SJCRH30 (cell line): Measurements from ENCODE around the gene BEAN1. TPM values are rescaled to one million over a fixed set of nuclear protein-coding genes. Genes with fewer than 3 reads are reported as not detected.
"Not testable (repeated sequence)": the region's sequence is repeated elsewhere in the genome, so short reads cannot be mapped to it uniquely, and the experiment has no call there.

Source experiments
- DNase-seq, 2 experiments: peaks; one replicate each; pipeline ENCODE4 v3.0.0-alpha.2; 2015 to 2020
- H3K27ac ChIP-seq: fragments of 250-450 bp; sonication (Bioruptor Pico); 2 replicates; pipeline ENCODE4 v1.5.1; 2020; ENCODE audit warnings: mild to moderate bottlenecking, moderate library complexity
- H3K27me3 ChIP-seq: fragments of 250-450 bp; sonication (Bioruptor Pico); 2 replicates; pipeline ENCODE4 v1.5.1; 2020; ENCODE audit warnings: mild to moderate bottlenecking, moderate library complexity
- H3K36me3 ChIP-seq: fragments of 250-450 bp; sonication (Bioruptor Pico); 2 replicates; pipeline ENCODE4 v1.5.1; 2020; ENCODE audit warnings: mild to moderate bottlenecking, moderate library complexity
- H3K4me1 ChIP-seq: fragments of 250-450 bp; sonication (Bioruptor Pico); 2 replicates; pipeline ENCODE4 v1.5.1; 2020; ENCODE audit warnings: mild to moderate bottlenecking, moderate library complexity
- H3K4me3 ChIP-seq: fragments of 250-450 bp; sonication (Bioruptor Pico); 2 replicates; pipeline ENCODE4 v1.5.1; 2020; ENCODE audit warnings: mild to moderate bottlenecking, moderate library complexity
- H3K9me3 ChIP-seq: fragments of 250-450 bp; sonication (Bioruptor Pico); replicated peaks from 2 replicates; pipeline ENCODE4 v1.5.1; 2020; ENCODE audit warnings: mild to moderate bottlenecking, moderate library complexity
- total RNA-seq: library from RNA; depleted of rRNA; stranded (reverse); fragments of >200 nt; shearing (Covaris generic); gene quantifications from 2 replicates; pipeline ENCODE4 v1.2.3, GENCODE V29; 2014

BEAN1 gene
- total RNA-seq, 1 experiment from 2014 or later, result 0.87 TPM

DNA sequence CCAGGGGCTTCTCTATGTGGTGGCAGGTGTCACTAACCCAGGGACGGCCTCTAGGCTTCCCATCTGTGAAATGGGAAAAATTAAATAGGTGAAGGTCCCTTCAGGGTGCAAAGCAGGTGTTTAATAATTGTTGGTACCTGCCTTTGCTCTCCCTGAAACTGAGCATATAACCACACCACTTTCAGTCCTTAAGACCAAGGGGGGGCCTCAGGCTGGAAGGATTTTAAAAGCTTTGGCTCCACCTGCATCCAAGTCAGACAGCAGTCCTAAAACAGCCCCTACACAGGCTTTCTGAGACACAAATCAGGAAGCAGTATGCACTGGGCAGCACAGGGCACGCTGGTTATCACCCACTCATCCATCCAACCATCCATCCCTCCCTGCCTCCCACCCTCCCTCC, 67.8 kb downstream of the BEAN1 start:
- H3K27me3 ChIP-seq, result 0 out of 2 replicates have a peak, but pooled peaks cover 2% of the 10 kb centered on the region
- DNase-seq, result no peak
- H3K4me3 ChIP-seq, result no peak overlapping the region
- no peaks in the 10 kb centered on the region for H3K4me1 ChIP-seq
- peaks cover 22% of the 10 kb centered on the region for H3K9me3 ChIP-seq
- no peaks in the 10 kb centered on the region for H3K36me3 ChIP-seq
- H3K27ac ChIP-seq, result no peak overlapping the region

- no peaks in the 10 kb centered on the region for H3K4me1 ChIP-seq
- no peak overlapping the region for H3K4me3 ChIP-seq
- DNase-seq, result no peak
- no peaks in the 10 kb centered on the region for H3K36me3 ChIP-seq
- peaks cover 27% of the 10 kb centered on the region for H3K9me3 ChIP-seq
- 0 out of 2 replicates have a peak, but pooled peaks cover 2% of the 10 kb centered on the region for H3K27me3 ChIP-seq
- no peak overlapping the region for H3K27ac ChIP-seq
Measured at GRCh38 chr16:66495440-66495839, 68.3 kb downstream of the BEAN1 start.

DNA sequence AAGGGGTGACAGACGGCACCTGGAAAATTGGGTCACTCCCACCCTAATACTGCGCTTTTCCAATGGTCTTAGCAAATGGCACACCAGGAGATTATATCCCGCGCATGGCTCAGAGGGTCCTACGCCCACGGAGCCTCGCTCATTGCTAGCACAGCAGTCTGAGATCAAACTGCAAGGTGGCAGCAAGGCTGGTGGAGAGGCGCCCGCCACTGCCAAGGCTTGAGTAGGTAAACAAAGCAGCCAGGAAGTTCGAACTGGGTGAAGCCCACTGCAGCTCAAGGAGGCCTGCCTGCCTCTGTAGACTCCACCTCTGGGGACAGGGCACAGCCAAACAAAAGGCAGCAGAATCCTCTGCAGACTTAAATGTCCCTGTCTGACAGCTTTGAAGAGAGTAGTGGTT, 69.1 kb downstream of the BEAN1 start:
- not testable (repeated sequence) for DNase-seq, H3K27me3 ChIP-seq, H3K27ac ChIP-seq, H3K36me3 ChIP-seq, H3K4me3 ChIP-seq, H3K4me1 ChIP-seq
- peaks cover 34% of the 10 kb centered on the region for H3K9me3 ChIP-seq

GRCh38 chr16:66497921-66498320, 70.8 kb downstream of the BEAN1 start:
- not testable (repeated sequence) for H3K4me1 ChIP-seq, H3K36me3 ChIP-seq, H3K27ac ChIP-seq, DNase-seq, H3K27me3 ChIP-seq, H3K4me3 ChIP-seq
- peaks cover 38% of the 10 kb centered on the region for H3K9me3 ChIP-seq

DNA sequence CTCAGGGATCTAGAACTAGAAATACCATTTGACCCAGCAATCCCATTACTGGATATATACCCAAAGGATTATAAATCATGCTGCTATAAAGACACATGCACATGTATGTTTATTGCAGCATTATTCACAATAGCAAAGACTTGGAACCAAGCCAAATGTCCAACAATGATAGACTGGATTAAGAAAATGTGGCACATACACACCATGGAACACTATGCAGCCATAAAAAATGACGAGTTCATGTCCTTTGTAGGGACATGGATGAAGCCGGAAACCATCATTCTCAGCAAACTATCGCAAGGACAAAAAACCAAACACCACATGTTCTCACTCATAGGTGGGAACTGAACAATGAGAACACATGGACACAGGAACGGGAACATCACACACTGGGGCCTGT, 74.5 kb downstream of the BEAN1 start:
- not testable (repeated sequence) for H3K4me3 ChIP-seq, DNase-seq, H3K4me1 ChIP-seq, H3K27ac ChIP-seq, H3K27me3 ChIP-seq, H3K36me3 ChIP-seq
- H3K9me3 ChIP-seq, result peaks cover 38% of the 10 kb centered on the region

- Histone ChIP-seq H3K27me3 (no peaks in the 10 kb centered on the region), H3K27ac (no peak overlapping the region), H3K4me3 (no peak overlapping the region), H3K4me1 (no peaks in the 10 kb centered on the region), H3K9me3 (peaks cover 31% of the 10 kb centered on the region), H3K36me3 (no peaks in the 10 kb centered on the region)
- DNase-seq, result no peak
Measured at GRCh38 chr16:66502020-66502913, 75.2 kb downstream of the BEAN1 start.

GRCh38 chr16:66503030-66503429, 75.9 kb downstream of the BEAN1 start:
- peaks cover 25% of the 10 kb centered on the region for H3K9me3 ChIP-seq
- no peaks in the 10 kb centered on the region for H3K27me3 ChIP-seq
- no peaks in the 10 kb centered on the region for H3K36me3 ChIP-seq
- DNase-seq, result no peak
- H3K27ac ChIP-seq, result no peak overlapping the region
- H3K4me3 ChIP-seq, result no peak overlapping the region
- H3K4me1 ChIP-seq, result no peaks in the 10 kb centered on the region

- peaks cover 19% of the 10 kb centered on the region for H3K9me3 ChIP-seq
- no peak for DNase-seq
- no peaks in the 10 kb centered on the region for H3K4me1 ChIP-seq
- H3K4me3 ChIP-seq, result no peak overlapping the region
- no peak overlapping the region for H3K27ac ChIP-seq
- H3K27me3 ChIP-seq, result no peaks in the 10 kb centered on the region
- no peaks in the 10 kb centered on the region for H3K36me3 ChIP-seq
Measured at GRCh38 chr16:66503612-66504011, 76.5 kb downstream of the BEAN1 start.

DNA sequence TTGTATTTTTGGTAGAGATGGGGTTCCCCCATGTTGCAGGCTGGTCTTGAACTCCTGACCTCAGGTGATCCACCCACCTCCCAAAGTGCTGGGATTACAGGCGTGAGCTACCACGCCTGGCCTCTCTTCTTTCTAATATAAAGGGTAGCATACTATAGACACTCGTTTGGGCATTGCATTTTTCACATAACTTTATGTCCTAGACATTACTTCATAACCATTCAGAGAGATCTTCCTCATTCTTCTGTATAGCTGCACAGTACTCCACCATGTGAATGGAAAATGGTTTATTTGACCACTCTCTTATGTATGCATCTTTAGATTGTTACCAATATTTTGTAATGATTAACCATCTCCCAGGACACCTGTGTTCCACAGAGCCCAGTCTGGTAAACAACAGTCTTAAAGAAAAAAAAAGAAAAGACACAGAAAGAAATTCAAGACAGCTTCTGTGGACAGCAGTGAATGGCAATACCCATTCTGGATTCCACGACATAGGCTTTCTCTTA, 80.7 kb downstream of the BEAN1 start:
- Histone ChIP-seq H3K36me3 (no peaks in the 10 kb centered on the region), H3K9me3 (no peaks in the 10 kb centered on the region), H3K4me3 (no peak overlapping the region), H3K27me3 (no peaks in the 10 kb centered on the region), H3K4me1 (peaks cover 15% of the 10 kb centered on the region), H3K27ac (no peak overlapping the region)
- no peak for DNase-seq

DNA sequence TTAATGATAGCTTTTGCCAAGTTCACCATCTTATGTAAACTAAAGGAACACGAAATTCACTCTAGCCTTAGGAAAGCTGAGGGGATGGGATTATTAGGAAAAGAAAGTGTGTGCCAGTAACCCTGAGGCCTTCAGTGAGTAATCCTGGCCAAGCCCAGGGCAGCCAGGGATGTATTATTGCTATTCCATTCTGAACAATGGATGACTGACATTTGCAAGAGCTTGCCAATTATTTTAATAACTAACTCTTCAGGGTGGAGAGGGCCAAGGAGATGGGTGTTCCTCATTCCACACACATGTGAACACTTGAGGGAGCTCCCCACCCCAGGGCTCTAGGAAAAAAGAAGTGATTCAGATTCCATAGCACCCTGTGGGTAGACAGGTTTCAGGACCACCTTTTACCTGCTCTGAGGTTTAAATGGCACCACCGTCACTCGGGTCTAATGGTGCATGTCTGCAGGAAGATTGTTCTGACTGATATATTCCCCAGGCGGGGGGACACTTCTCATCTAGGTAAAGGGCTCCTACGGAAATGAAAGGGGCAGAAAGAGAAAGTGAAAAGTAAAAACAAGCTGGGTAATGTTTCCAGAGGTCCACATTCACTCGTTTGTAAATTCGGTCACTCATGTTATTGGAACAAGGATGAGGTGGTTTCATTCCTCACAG, 81.3 kb downstream of the BEAN1 start:
- no peaks in the 10 kb centered on the region for H3K9me3 ChIP-seq
- H3K27ac ChIP-seq, result no peak overlapping the region
- no peak for DNase-seq

GRCh38 chr16:66508914-66509496, 81.9 kb downstream of the BEAN1 start:
- no peak for DNase-seq

More for the DNA sequence above, 81.3 kb downstream of the BEAN1 start:
- no peaks in the 10 kb centered on the region for H3K27me3 ChIP-seq
- peaks cover 15% of the 10 kb centered on the region for H3K4me1 ChIP-seq
- H3K36me3 ChIP-seq, result no peaks in the 10 kb centered on the region
- no peak overlapping the region for H3K4me3 ChIP-seq

DNA sequence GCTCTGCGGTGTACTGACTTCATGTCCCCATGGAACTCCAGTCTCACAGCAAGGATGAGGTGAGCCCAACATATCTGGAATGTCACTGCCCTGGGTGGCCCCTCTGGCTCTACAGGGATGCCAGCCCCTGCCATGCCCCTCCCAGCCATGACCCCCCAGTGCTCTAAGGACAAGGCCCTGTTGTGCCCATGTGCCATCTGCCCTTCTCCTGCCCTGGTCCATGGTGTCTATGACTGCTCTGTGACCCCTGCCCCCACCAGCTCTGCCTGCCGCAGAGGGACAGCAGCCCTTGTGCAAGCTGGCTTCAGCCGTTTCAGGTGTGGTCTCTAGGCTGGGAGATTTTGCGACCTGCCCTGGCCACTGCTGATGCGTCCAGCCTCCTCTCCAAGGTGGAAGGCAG, 82.5 kb downstream of the BEAN1 start:
- Histone ChIP-seq H3K27ac (no peak overlapping the region), H3K4me3 (no peak overlapping the region), H3K27me3 (no peaks in the 10 kb centered on the region), H3K4me1 (peaks cover 15% of the 10 kb centered on the region), H3K9me3 (no peaks in the 10 kb centered on the region), H3K36me3 (no peaks in the 10 kb centered on the region)
- no peak for DNase-seq

More at GRCh38 chr16:66508914-66509496, 81.9 kb downstream of the BEAN1 start:
- no peak overlapping the region for H3K27ac ChIP-seq
- no peaks in the 10 kb centered on the region for H3K9me3 ChIP-seq
- no peaks in the 10 kb centered on the region for H3K27me3 ChIP-seq
- no peak overlapping the region for H3K4me3 ChIP-seq
- peaks cover 15% of the 10 kb centered on the region for H3K4me1 ChIP-seq
- no peaks in the 10 kb centered on the region for H3K36me3 ChIP-seq

- Histone ChIP-seq H3K9me3 (no peaks in the 10 kb centered on the region), H3K36me3 (no peaks in the 10 kb centered on the region), H3K4me3 (no peak overlapping the region), H3K27me3 (no peaks in the 10 kb centered on the region), H3K4me1 (peaks cover 15% of the 10 kb centered on the region), H3K27ac (no peak overlapping the region)
- no peak for DNase-seq
Measured at GRCh38 chr16:66510298-66510697, 83.2 kb downstream of the BEAN1 start.

DNA sequence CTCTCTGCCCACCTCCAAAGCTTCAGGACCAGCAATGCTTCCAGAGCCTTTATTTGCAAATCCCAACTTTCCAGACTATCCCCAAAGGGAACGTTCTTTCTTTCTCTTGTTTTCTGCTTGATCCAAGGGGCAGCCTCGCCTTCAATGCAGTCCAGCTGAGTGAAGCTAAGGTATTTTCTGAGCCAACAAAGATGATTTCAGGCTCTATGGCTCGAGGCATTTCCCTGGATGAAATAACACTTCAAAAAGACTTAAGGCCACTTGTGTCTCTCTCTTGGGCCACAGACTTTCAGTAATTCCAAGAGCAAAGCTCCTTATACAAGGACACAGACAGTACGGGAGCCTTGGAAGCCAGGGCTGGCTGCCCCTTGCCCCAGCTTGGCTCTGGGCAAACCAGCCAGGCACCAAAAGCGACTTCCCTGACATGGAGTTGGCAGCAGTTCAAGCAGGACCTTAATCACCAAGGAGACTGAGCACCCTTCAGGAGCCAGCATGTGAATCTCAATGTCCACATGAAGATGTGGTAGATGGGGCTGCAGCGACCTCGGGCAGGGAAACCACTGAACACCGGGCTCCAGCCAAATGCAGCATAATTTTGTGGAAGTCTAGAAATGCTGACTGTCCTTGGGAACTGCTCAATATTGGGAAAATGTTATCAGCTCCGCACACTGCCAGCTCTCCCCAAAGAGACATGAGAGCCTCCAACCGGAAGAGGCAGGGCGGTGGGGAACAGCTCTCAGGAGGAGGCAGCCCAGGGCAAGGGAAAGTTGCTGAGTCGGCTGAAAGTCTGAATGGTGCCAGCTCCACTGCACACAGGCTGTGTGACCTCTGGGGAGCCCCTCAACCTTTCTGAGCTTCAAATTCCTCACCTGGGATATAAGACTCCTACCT, 83.9 kb downstream of the BEAN1 start:
- no peak overlapping the region for H3K27ac ChIP-seq
- no peak overlapping the region for H3K4me3 ChIP-seq
- H3K27me3 ChIP-seq, result no peaks in the 10 kb centered on the region
- peaks cover 15% of the 10 kb centered on the region for H3K4me1 ChIP-seq
- H3K36me3 ChIP-seq, result no peaks in the 10 kb centered on the region
- no peak for DNase-seq
- no peaks in the 10 kb centered on the region for H3K9me3 ChIP-seq
